SU-DHL-6 (cell line): Measurements from ENCODE around the gene EXOC7.

Experiments used
- H2AFZ ChIP-seq: fragments of 200-600 bp; sonication (generic); 2 replicates; pipeline ENCODE4 v1.6.1; 2014; ENCODE audit warnings: low read depth, mild to moderate bottlenecking, moderate library complexity, mixed read lengths, antibody characterized with exemption, low read length; ENCODE audit not compliant: severe bottlenecking
- H3F3A ChIP-seq: fragments of 200-600 bp; shearing (Covaris generic); 2 replicates; pipeline ENCODE4 v1.6.0; 2016; ENCODE audit warnings: antibody characterized with exemption, mild to moderate bottlenecking; ENCODE audit not compliant: insufficient read depth
- H3K27ac ChIP-seq: fragments of 200-600 bp; sonication (generic); 2 replicates; pipeline ENCODE4 v1.5.1; 2016; ENCODE audit warnings: low read depth, mild to moderate bottlenecking, low read length, moderate library complexity, mixed read lengths
- H3K27me3 ChIP-seq: fragments of 200-600 bp; sonication (generic), shearing (Covaris generic); 2 replicates; pipeline ENCODE4 v1.6.0; 2014; ENCODE audit warnings: mild to moderate bottlenecking, low read length
- H3K36me3 ChIP-seq: fragments of 200-600 bp; sonication (generic); 2 replicates; pipeline ENCODE4 v1.6.1; 2014; ENCODE audit warnings: mild to moderate bottlenecking, low read length, mixed read lengths
- H3K4me2 ChIP-seq: fragments of 300-600, 200-600 bp; shearing (Covaris generic), sonication (generic); 2 replicates; pipeline ENCODE4 v1.6.0; 2014; ENCODE audit warnings: low read length, low read depth, mild to moderate bottlenecking; ENCODE audit not compliant: poor library complexity, severe bottlenecking
- H3K4me3 ChIP-seq: fragments of 200-600 bp; sonication (generic); 2 replicates; pipeline ENCODE4 v1.5.1; 2014; ENCODE audit warnings: antibody characterized with exemption, low read length, mild to moderate bottlenecking, mixed read lengths; ENCODE audit not compliant: insufficient read depth, poor library complexity, severe bottlenecking
- H3K79me2 ChIP-seq: fragments of 200-600 bp; sonication (generic); 2 replicates; pipeline ENCODE4 v1.6.1; 2014; ENCODE audit warnings: mild to moderate bottlenecking, low read length, moderate library complexity; ENCODE audit not compliant: insufficient read depth
- H3K9ac ChIP-seq: fragments of 200-600 bp; sonication (generic); 2 replicates; pipeline ENCODE4 v1.7.0; 2014; ENCODE audit warnings: mild to moderate bottlenecking, low read length
- H3K9me2 ChIP-seq: fragments of 200-600 bp; sonication (generic); replicated peaks from 2 replicates; pipeline ENCODE4 v1.6.1; 2014; ENCODE audit warnings: low read length; ENCODE audit not compliant: insufficient read depth
- H3K9me3 ChIP-seq: fragments of 200-600 bp; sonication (generic); 2 replicates; pipeline ENCODE4 v1.6.1; 2014; ENCODE audit warnings: low read length, mixed read lengths; ENCODE audit not compliant: insufficient read depth
- H4K20me1 ChIP-seq: fragments of 200-600 bp; sonication (generic); 2 replicates; pipeline ENCODE4 v1.6.1; 2014; ENCODE audit warnings: low read depth, mild to moderate bottlenecking, antibody characterized with exemption, low read length, moderate library complexity, mixed read lengths
- CTCF ChIP-seq: fragments of 200-600 bp; sonication (generic); IDR thresholded peaks from one replicate; pipeline ENCODE4 v1.5.1; 2017; ENCODE audit warnings: antibody characterized with exemption, mild to moderate bottlenecking, low read length, moderate library complexity; ENCODE audit not compliant: insufficient read depth, poor library complexity, severe bottlenecking
- EZH2phosphoT487 ChIP-seq: fragments of 200-600 bp; sonication (generic), shearing (Covaris generic); conservative IDR thresholded peaks from 2 replicates; pipeline ENCODE4 v1.6.1; 2018; ENCODE audit warnings: mild to moderate bottlenecking, antibody characterized with exemption, low read length, moderate library complexity, mixed read lengths

Gene EXOC7

GRCh38 chr17:76051561-76051960, 52.0 kb downstream of the EXOC7 start:
- TF ChIP-seq CTCF, result no peak
- no peaks in the 10 kb centered on the region for H3K27me3 ChIP-seq
- no peaks in the 10 kb centered on the region; the same call in 1 of the 2 replicates for H3F3A ChIP-seq
- H3K36me3 ChIP-seq, result peaks cover 16% of the 10 kb centered on the region; the same call in 1 of the 2 replicates
- no peaks in the 10 kb centered on the region for H3K79me2 ChIP-seq
- H3K4me3 ChIP-seq, result no peak overlapping the region
- no peaks in the 10 kb centered on the region for H3K9me3 ChIP-seq
- no peak overlapping the region for H3K4me2 ChIP-seq
- no peak overlapping the region for H2AFZ ChIP-seq
- no peaks in the 10 kb centered on the region for H3K9me2 ChIP-seq
- no peak overlapping the region for H3K27ac ChIP-seq
- H4K20me1 ChIP-seq, result no peaks in the 10 kb centered on the region
- H3K9ac ChIP-seq, result no peak overlapping the region

DNA sequence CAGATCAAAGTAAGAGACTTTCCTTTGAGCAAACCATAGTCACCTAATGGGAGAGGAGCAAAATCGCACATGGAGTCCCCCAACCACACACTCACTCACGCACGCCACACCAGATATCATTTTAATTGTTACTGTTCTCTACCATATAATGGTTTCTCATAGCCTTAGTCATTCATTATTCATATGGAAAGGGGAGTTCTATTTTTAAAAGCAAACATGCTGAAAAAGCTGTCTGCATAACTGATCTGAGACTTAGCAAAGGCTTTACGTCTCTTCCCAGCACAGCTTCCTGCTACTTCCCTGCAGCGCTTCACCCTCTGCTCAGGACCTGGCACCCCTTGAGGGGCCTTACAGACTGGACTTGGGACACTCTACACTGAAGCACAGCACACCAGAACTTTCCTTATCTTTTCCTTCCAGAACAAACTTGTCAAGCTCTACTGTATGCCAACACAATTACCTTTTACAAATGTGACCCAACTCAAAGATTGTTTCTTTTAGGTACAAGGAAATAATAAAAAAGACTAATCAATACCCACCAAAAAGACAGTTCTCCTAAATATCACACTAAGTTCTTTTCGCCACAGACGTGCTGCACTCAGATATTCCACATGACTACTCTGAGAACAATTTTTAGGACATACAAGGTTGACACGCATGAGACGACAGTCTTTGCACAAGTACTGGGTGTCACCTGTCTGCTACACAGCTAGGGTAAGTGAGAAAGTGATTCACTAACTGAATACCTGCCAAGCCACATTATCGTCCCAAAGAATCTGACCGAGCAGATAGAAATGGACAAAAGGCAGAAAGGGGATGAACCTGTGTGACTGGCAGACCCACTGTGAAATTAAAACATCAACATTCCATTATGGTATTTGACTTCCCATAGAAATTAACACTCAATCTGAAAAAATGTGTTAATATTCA, 52.8 kb downstream of the EXOC7 start:
- Histone ChIP-seq H3K4me3 (no peak overlapping the region), H4K20me1 (no peaks in the 10 kb centered on the region), H3K27ac (no peak overlapping the region), H3K79me2 (no peaks in the 10 kb centered on the region), H3K9ac (no peak overlapping the region), H3F3A (no peaks in the 10 kb centered on the region), H3K27me3 (no peaks in the 10 kb centered on the region), H2AFZ (no peak overlapping the region), H3K4me2 (no peak overlapping the region), H3K9me3 (no peaks in the 10 kb centered on the region), H3K9me2 (no peaks in the 10 kb centered on the region), H3K36me3 (peaks cover 20% of the 10 kb centered on the region; the same call in 1 of the 2 replicates)
- TF ChIP-seq EZH2phosphoT487, result no peak
- TF ChIP-seq CTCF, result no peak

- Histone ChIP-seq H3K9me2 (no peaks in the 10 kb centered on the region), H3K27ac (no peak overlapping the region), H3K79me2 (no peaks in the 10 kb centered on the region), H4K20me1 (no peaks in the 10 kb centered on the region), H2AFZ (no peak overlapping the region), H3F3A (no peaks in the 10 kb centered on the region), H3K9me3 (no peaks in the 10 kb centered on the region), H3K27me3 (no peaks in the 10 kb centered on the region), H3K4me3 (no peak overlapping the region), H3K36me3 (peaks cover 20% of the 10 kb centered on the region; the same call in 1 of the 2 replicates), H3K9ac (no peak overlapping the region), H3K4me2 (no peak overlapping the region)
- no peak for TF ChIP-seq EZH2phosphoT487
- no peak for TF ChIP-seq CTCF
Observed at GRCh38 chr17:76049836-76050537, 53.6 kb downstream of the EXOC7 start.
